ENCODE data around the gene NPC1.

NPC1 gene

GRCh38 chr18:23485386-23485785 is 100.9 kb downstream of the NPC1 start:
- DNase-seq (ENCODE audit: insufficient read length, low spot score) = no peak
- no peak for FAIRE-seq
- TF ChIP-seq POLR2A (IDR thresholded peaks at IDR 0.05; ENCODE audit: low read depth, low read length) (no peak), POU2F2 (IDR thresholded peaks at IDR 0.05; ENCODE audit: low read depth, low read length) (no peak)

- TF ChIP-seq SPI1 (IDR thresholded peaks at IDR 0.05; ENCODE audit: low read depth, low read length) (no peak), POLR2AphosphoS5 (IDR thresholded peaks at IDR 0.05; ENCODE audit: low read depth, low read length) (no peak), POU2F2 (IDR thresholded peaks at IDR 0.05; ENCODE audit: low read depth, low read length) (no peak), TAF1 (IDR thresholded peaks at IDR 0.05; ENCODE audit: low read depth, low read length) (no peak), PAX5 (IDR thresholded peaks at IDR 0.05; ENCODE audit: insufficient read depth, low read length, severe bottlenecking) (no peak), POLR2A (IDR thresholded peaks at IDR 0.05; ENCODE audit: low read depth, low read length) (no peak)
- FAIRE-seq (no peak), DNase-seq (ENCODE audit: insufficient read length, low spot score) (no peak)
Measured at GRCh38 chr18:23484561-23485182, 101.6 kb downstream of the NPC1 start.
